Cardiac muscle cell (in vitro differentiated cells and primary cell): ENCODE measurements around the gene CAMKK1. TPM values are rescaled to one million over a fixed set of nuclear protein-coding genes. Genes with fewer than 3 reads are reported as not detected.

ENCODE experiments used
- DNase-seq, 2 donors: peaks; one replicate each; pipeline versions ENCODE4 v3.0.0 to v3.0.0-alpha.2; 2010 to 2017; ENCODE audit warnings: low read depth in 1 of 2, low spot score in 1 of 2
- H3K27ac ChIP-seq: fragments of 200-600 bp; sonication (generic); 2 replicates; pipeline ENCODE4 v1.5.1; 2016
- H3K27me3 ChIP-seq: fragments of 200-600 bp; sonication (generic); 2 replicates; pipeline ENCODE4 v1.6.0; 2016; ENCODE audit warnings: control low read depth
- H3K36me3 ChIP-seq: fragments of 200-600 bp; sonication (generic); 2 replicates; pipeline ENCODE4 v1.5.1; 2016; ENCODE audit warnings: control low read depth
- H3K4me1 ChIP-seq: fragments of 200-600 bp; sonication (generic); 2 replicates; pipeline ENCODE4 v1.8.1; 2017; ENCODE audit warnings: low read depth, mild to moderate bottlenecking, mixed run types
- H3K4me3 ChIP-seq: fragments of 200-600 bp; sonication (generic); 2 replicates; pipeline ENCODE4 v1.5.1; 2016; ENCODE audit warnings: mild to moderate bottlenecking
- H3K9me3 ChIP-seq: fragments of 200-600 bp; sonication (generic); 2 replicates; pipeline ENCODE4 v1.5.1; 2017; ENCODE audit warnings: low read depth, mild to moderate bottlenecking, control low read depth
- CTCF ChIP-seq: IDR thresholded peaks from 2 replicates; pipeline ENCODE4 v1.5.1; 2012; ENCODE audit warnings: low read depth, mild to moderate bottlenecking, low read length
- polyA plus RNA-seq: library from polyadenylated mRNA; unstranded; fragments of >200 nt; fragmentation: Nextera tagmentation; extraction: Ambion mirVana; gene quantifications from 2 replicates; pipeline ENCODE4 v1.2.1, GENCODE V29; 2016
- total RNA-seq: library from RNA; depleted of rRNA; stranded (reverse); fragments of >200 nt; gene quantifications from 2 replicates; pipeline ENCODE4 v1.2.3, GENCODE V29; 2016

Gene CAMKK1
- total and polyA plus RNA-seq, 2 experiments from 2014 or later, result 7.7 to 12.4 TPM

GRCh38 chr17:3879591-3880417 is 13.0 kb downstream of the CAMKK1 start:
- DNase-seq, result no peak
- H3K4me3 ChIP-seq, result no peak overlapping the region
- H3K4me1 ChIP-seq, result no peaks in the 10 kb centered on the region
- H3K27ac ChIP-seq, result no peak overlapping the region
- H3K36me3 ChIP-seq, result no peaks in the 10 kb centered on the region
- TF ChIP-seq CTCF, result no peak
- no peaks in the 10 kb centered on the region for H3K9me3 ChIP-seq
- no peaks in the 10 kb centered on the region for H3K27me3 ChIP-seq

- H3K36me3 ChIP-seq, result no peaks in the 10 kb centered on the region
- no peak overlapping the region for H3K27ac ChIP-seq
- no peaks in the 10 kb centered on the region for H3K27me3 ChIP-seq
- no peak overlapping the region for H3K4me3 ChIP-seq
- TF ChIP-seq CTCF, result no peak
- no peaks in the 10 kb centered on the region for H3K4me1 ChIP-seq
- peak; percentile 52 to 53 for DNase-seq
- no peaks in the 10 kb centered on the region for H3K9me3 ChIP-seq
Measured at GRCh38 chr17:3879186-3879585, 13.7 kb downstream of the CAMKK1 start.

GRCh38 chr17:3877220-3877619 is 15.6 kb downstream of the CAMKK1 start:
- Histone ChIP-seq H3K4me3 (no peak overlapping the region), H3K27me3 (no peaks in the 10 kb centered on the region), H3K9me3 (no peaks in the 10 kb centered on the region), H3K4me1 (no peaks in the 10 kb centered on the region), H3K36me3 (no peaks in the 10 kb centered on the region), H3K27ac (no peak overlapping the region)
- TF ChIP-seq CTCF, result no peak
- DNase-seq, result no peak

GRCh38 chr17:3875317-3875716 is 17.5 kb downstream of the CAMKK1 start:
- no peaks in the 10 kb centered on the region for H3K27me3 ChIP-seq
- TF ChIP-seq CTCF, result no peak
- H3K4me1 ChIP-seq, result no peaks in the 10 kb centered on the region
- H3K36me3 ChIP-seq, result no peaks in the 10 kb centered on the region
- no peak overlapping the region for H3K4me3 ChIP-seq
- DNase-seq, result no peak
- H3K27ac ChIP-seq, result no peak overlapping the region
- H3K9me3 ChIP-seq, result no peaks in the 10 kb centered on the region

GRCh38 chr17:3873862-3874261 is 19.0 kb downstream of the CAMKK1 start:
- TF ChIP-seq CTCF, result no peak
- H3K27ac ChIP-seq, result no peak overlapping the region
- no peak for DNase-seq

More at GRCh38 chr17:3873862-3874261, 19.0 kb downstream of the CAMKK1 start:
- no peak overlapping the region for H3K4me3 ChIP-seq
- no peaks in the 10 kb centered on the region for H3K36me3 ChIP-seq
- no peaks in the 10 kb centered on the region for H3K4me1 ChIP-seq
- no peaks in the 10 kb centered on the region for H3K9me3 ChIP-seq
- H3K27me3 ChIP-seq, result no peaks in the 10 kb centered on the region
